Measurements from ENCODE around the gene ESCO1.
"Not testable (repeated sequence)": the region's sequence is repeated elsewhere in the genome, so short reads cannot be mapped to it uniquely, and the experiment has no call there.

Gene ESCO1

GRCh38 chr18:21599585-21600525, 649 bp downstream of the ESCO1 start:
- peak overlapping the region; percentile 99 for H3K27ac ChIP-seq
- no peak for TF ChIP-seq ZFX (IDR thresholded peaks at IDR 0.05; ENCODE audit: borderline replicate concordance)
- TF ChIP-seq CTCF (IDR thresholded peaks at IDR 0.05), result no peak

GRCh38 chr18:21598726-21599584, 1.5 kb downstream of the ESCO1 start:
- peak overlapping the region; percentile 99 for H3K27ac ChIP-seq
- no peak for TF ChIP-seq ZFX (IDR thresholded peaks at IDR 0.05; ENCODE audit: borderline replicate concordance)
- TF ChIP-seq CTCF (IDR thresholded peaks at IDR 0.05), result no peak

- no peak overlapping the region for H3K27ac ChIP-seq
- TF ChIP-seq CTCF (IDR thresholded peaks at IDR 0.05) (no peak), ZFX (IDR thresholded peaks at IDR 0.05; ENCODE audit: borderline replicate concordance) (no peak)
Measured at GRCh38 chr18:21597620-21598019, 2.9 kb downstream of the ESCO1 start.

- TF ChIP-seq CTCF (IDR thresholded peaks at IDR 0.05) (no peak), ZFX (IDR thresholded peaks at IDR 0.05; ENCODE audit: borderline replicate concordance) (no peak)
- no peak overlapping the region for H3K27ac ChIP-seq
Measured at GRCh38 chr18:21593540-21594257, 6.8 kb downstream of the ESCO1 start.

GRCh38 chr18:21592361-21592760, 8.1 kb downstream of the ESCO1 start:
- H3K27ac ChIP-seq, result not testable (repeated sequence)

GRCh38 chr18:21584391-21584790, 16.1 kb downstream of the ESCO1 start:
- no peak overlapping the region for H3K27ac ChIP-seq
- TF ChIP-seq ZFX (IDR thresholded peaks at IDR 0.05; ENCODE audit: borderline replicate concordance), result no peak
- TF ChIP-seq CTCF (IDR thresholded peaks at IDR 0.05), result no peak

- TF ChIP-seq CTCF (IDR thresholded peaks at IDR 0.05) (no peak), ZFX (IDR thresholded peaks at IDR 0.05; ENCODE audit: borderline replicate concordance) (no peak)
- H3K27ac ChIP-seq, result no peak overlapping the region
Measured at GRCh38 chr18:21575656-21576055, 24.8 kb downstream of the ESCO1 start.

All from 22Rv1 (cell line).